ENCODE measurements around the gene DUOXA1.

DNA sequence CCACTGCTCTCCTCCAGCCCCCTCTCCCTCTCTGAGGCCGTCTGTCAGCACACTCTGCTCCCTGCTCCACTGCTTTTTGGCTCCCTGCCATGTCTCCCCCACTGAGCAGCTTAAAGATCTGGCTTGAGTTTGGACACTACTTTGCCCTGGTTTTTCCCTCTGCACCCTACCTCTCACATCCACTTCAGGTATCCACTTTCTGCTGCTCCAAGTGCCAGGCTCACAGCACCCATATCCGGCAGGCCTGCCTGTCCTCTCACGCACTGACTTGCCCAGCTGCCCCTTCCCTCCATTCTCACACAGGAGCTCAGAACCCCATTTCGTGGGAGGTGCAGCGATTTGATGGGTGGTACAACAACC, 3.9 kb upstream of the DUOXA1 start:
- no peak for TF ChIP-seq OSR1 (CRISPR knock-in tag; IDR thresholded peaks at IDR 0.05)
- TF ChIP-seq PPARA (CRISPR knock-in tag; IDR thresholded peaks at IDR 0.05; ENCODE audit: borderline replicate concordance), result no peak
- TF ChIP-seq, protein P1, sequence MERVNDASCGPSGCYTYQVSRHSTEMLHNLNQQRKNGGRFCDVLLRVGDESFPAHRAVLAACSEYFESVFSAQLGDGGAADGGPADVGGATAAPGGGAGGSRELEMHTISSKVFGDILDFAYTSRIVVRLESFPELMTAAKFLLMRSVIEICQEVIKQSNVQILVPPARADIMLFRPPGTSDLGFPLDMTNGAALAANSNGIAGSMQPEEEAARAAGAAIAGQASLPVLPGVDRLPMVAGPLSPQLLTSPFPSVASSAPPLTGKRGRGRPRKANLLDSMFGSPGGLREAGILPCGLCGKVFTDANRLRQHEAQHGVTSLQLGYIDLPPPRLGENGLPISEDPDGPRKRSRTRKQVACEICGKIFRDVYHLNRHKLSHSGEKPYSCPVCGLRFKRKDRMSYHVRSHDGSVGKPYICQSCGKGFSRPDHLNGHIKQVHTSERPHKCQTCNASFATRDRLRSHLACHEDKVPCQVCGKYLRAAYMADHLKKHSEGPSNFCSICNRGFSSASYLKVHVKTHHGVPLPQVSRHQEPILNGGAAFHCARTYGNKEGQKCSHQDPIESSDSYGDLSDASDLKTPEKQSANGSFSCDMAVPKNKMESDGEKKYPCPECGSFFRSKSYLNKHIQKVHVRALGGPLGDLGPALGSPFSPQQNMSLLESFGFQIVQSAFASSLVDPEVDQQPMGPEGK (CRISPR knock-in tag; IDR thresholded peaks at IDR 0.05; ENCODE audit: borderline replicate concordance), result no peak
- TF ChIP-seq TOX (CRISPR knock-in tag; IDR thresholded peaks at IDR 0.05; ENCODE audit: borderline replicate concordance), result no peak
- no peak for TF ChIP-seq ZNF70 (CRISPR knock-in tag; IDR thresholded peaks at IDR 0.05)
- no peak for TF ChIP-seq GLIS3 (CRISPR knock-in tag; IDR thresholded peaks at IDR 0.05)
- TF ChIP-seq, protein P2, sequence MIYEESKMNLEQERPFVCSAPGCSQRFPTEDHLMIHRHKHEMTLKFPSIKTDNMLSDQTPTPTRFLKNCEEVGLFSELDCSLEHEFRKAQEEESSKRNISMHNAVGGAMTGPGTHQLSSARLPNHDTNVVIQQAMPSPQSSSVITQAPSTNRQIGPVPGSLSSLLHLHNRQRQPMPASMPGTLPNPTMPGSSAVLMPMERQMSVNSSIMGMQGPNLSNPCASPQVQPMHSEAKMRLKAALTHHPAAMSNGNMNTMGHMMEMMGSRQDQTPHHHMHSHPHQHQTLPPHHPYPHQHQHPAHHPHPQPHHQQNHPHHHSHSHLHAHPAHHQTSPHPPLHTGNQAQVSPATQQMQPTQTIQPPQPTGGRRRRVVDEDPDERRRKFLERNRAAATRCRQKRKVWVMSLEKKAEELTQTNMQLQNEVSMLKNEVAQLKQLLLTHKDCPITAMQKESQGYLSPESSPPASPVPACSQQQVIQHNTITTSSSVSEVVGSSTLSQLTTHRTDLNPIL (CRISPR knock-in tag; IDR thresholded peaks at IDR 0.05; ENCODE audit: low read depth), result no peak
- no peak for TF ChIP-seq TCF4 (CRISPR knock-in tag; IDR thresholded peaks at IDR 0.05; ENCODE audit: borderline replicate concordance)
- TF ChIP-seq, protein P3, sequence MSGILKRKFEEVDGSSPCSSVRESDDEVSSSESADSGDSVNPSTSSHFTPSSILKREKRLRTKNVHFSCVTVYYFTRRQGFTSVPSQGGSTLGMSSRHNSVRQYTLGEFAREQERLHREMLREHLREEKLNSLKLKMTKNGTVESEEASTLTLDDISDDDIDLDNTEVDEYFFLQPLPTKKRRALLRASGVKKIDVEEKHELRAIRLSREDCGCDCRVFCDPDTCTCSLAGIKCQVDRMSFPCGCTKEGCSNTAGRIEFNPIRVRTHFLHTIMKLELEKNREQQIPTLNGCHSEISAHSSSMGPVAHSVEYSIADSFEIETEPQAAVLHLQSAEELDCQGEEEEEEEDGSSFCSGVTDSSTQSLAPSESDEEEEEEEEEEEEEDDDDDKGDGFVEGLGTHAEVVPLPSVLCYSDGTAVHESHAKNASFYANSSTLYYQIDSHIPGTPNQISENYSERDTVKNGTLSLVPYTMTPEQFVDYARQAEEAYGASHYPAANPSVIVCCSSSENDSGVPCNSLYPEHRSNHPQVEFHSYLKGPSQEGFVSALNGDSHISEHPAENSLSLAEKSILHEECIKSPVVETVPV (CRISPR knock-in tag; IDR thresholded peaks at IDR 0.05), result no peak
- no peak for TF ChIP-seq ZFP30 (CRISPR knock-in tag; IDR thresholded peaks at IDR 0.05)
- no peak for TF ChIP-seq ESRRG (CRISPR knock-in tag; IDR thresholded peaks at IDR 0.05)
- no peak for TF ChIP-seq ISL1 (CRISPR knock-in tag; IDR thresholded peaks at IDR 0.05)

Data from SK-N-SH treated with all-trans-retinoic acid at 6 μM for 48 hours (cell line).